HG03039 (cell line): ENCODE data around the gene SETD2.
"Not testable (repeated sequence)": the region's sequence is repeated elsewhere in the genome, so short reads cannot be mapped to it uniquely, and the experiment has no call there.

Experiments used
- ATAC-seq: cut with Tn5 transposase; IDR thresholded peaks from one replicate; pipeline ENCODE4 v1.9.1; 2021; ENCODE audit warnings: mild to moderate bottlenecking, moderate library complexity; ENCODE audit not compliant: unreplicated experiment

SETD2 gene

GRCh38 chr3:47164007-47164881 is at the start of gene SETD2:
TSS of gene SETD2 (minus strand) at chr3:47164113. CDS start at chr3:47163924, 189 bp downstream.
- peak; percentile 78 for ATAC-seq

GRCh38 chr3:47210863-47211405 is 47.0 kb upstream of the SETD2 start:
- no peak for ATAC-seq

- ATAC-seq: not testable (repeated sequence)
Observed at GRCh38 chr3:47206022-47206421, 42.1 kb upstream of the SETD2 start.

- no peak for ATAC-seq
Observed at GRCh38 chr3:47204875-47205274, 41.0 kb upstream of the SETD2 start.

- no peak for ATAC-seq
Observed at GRCh38 chr3:47202542-47202941, 38.6 kb upstream of the SETD2 start.

GRCh38 chr3:47197287-47197686 is 33.4 kb upstream of the SETD2 start:
- no peak for ATAC-seq

- ATAC-seq: no peak
Observed at GRCh38 chr3:47194994-47195393, 31.1 kb upstream of the SETD2 start.

- no peak for ATAC-seq
Observed at GRCh38 chr3:47193871-47194859, 30.3 kb upstream of the SETD2 start.

- no peak for ATAC-seq
Observed at GRCh38 chr3:47186285-47186684, 22.4 kb upstream of the SETD2 start.

- not testable (repeated sequence) for ATAC-seq
Observed at GRCh38 chr3:47181685-47182084, 17.8 kb upstream of the SETD2 start.

GRCh38 chr3:47180011-47180410 is 16.1 kb upstream of the SETD2 start:
- not testable (repeated sequence) for ATAC-seq

- ATAC-seq: no peak
Observed at GRCh38 chr3:47176582-47176981, 12.7 kb upstream of the SETD2 start.

- ATAC-seq: peak; percentile 28
Observed at GRCh38 chr3:47163169-47164006, 525 bp downstream of the SETD2 start.

GRCh38 chr3:47162697-47163168 is 1.2 kb downstream of the SETD2 start:
- no peak for ATAC-seq

- ATAC-seq: no peak
Observed at GRCh38 chr3:47161983-47162696, 1.8 kb downstream of the SETD2 start.

GRCh38 chr3:47159820-47160219 is 4.1 kb downstream of the SETD2 start:
- no peak for ATAC-seq

- ATAC-seq: no peak
Observed at GRCh38 chr3:47158208-47158607, 5.7 kb downstream of the SETD2 start.

- no peak for ATAC-seq
Observed at GRCh38 chr3:47156396-47156795, 7.5 kb downstream of the SETD2 start.

- ATAC-seq: no peak
Observed at GRCh38 chr3:47152578-47152977, 11.3 kb downstream of the SETD2 start.

- ATAC-seq: no peak
Observed at GRCh38 chr3:47151836-47152235, 12.1 kb downstream of the SETD2 start.
